SK-N-SH treated with all-trans-retinoic acid at 6 μM for 48 hours (cell line): ENCODE data around the gene HSPA9.

ENCODE experiments used
- ARNTL ChIP-seq: fragments of 450-650 bp; formaldehyde crosslinking; IDR thresholded peaks from 2 replicates; pipeline ENCODE4 v1.5.0; 2020; ENCODE audit warnings: low read depth, mild to moderate bottlenecking, moderate library complexity, borderline replicate concordance
- CSDC2 ChIP-seq: fragments of 250-450 bp; sonication (Bioruptor Pico); IDR thresholded peaks from 2 replicates; pipeline ENCODE4 v1.5.0; 2020; ENCODE audit warnings: mild to moderate bottlenecking, moderate library complexity
- PPARA ChIP-seq: fragments of 250-450 bp; sonication (Bioruptor Pico); IDR thresholded peaks from 2 replicates; pipeline ENCODE4 v1.5.0; 2020; ENCODE audit warnings: mild to moderate bottlenecking, borderline replicate concordance
- ZFP3 ChIP-seq: fragments of 250-450 bp; sonication (Bioruptor Pico); IDR thresholded peaks from 2 replicates; pipeline ENCODE4 v1.5.0; 2020; ENCODE audit warnings: mild to moderate bottlenecking, moderate library complexity
- ZNF8 ChIP-seq: fragments of 450-650 bp; formaldehyde crosslinking; IDR thresholded peaks from 2 replicates; pipeline ENCODE4 v1.5.0; 2020; ENCODE audit warnings: mild to moderate bottlenecking, moderate library complexity
- TF ChIP-seq, protein P1 (sequence below): fragments of 250-450 bp; sonication (Bioruptor Pico); IDR thresholded peaks from 2 replicates; pipeline ENCODE4 v1.5.1; 2021; ENCODE audit warnings: mild to moderate bottlenecking, moderate library complexity
- TF ChIP-seq, protein P2 (sequence below): fragments of 250-450 bp; sonication (Bioruptor Pico); IDR thresholded peaks from 2 replicates; pipeline ENCODE4 v1.5.1; 2020; ENCODE audit warnings: low read depth, mild to moderate bottlenecking, moderate library complexity
- TF ChIP-seq, protein P3 (sequence below): fragments of 250-450 bp; sonication (Bioruptor Pico); IDR thresholded peaks from 2 replicates; pipeline ENCODE4 v1.8.0; 2020; ENCODE audit warnings: mild to moderate bottlenecking, moderate library complexity, borderline replicate concordance

DNA sequence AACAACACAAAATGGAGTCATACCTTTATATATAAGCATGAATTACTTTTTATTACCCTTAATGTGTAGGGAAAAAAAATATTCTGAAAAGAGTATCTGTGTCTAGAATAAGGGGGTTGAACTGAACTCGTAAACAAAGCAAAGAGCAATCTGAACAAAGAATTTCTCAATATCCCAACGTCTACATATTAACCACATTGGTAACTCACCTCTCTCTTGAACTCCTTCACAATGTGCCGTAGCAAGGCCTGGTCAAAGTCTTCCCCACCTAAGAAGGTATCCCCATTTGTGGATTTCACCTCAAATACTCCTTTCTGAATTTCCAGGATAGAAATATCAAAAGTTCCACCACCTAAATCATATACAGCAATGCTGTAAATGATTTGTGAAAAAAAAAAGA is 8.4 kb downstream of the HSPA9 start:
- TF ChIP-seq, protein P1, sequence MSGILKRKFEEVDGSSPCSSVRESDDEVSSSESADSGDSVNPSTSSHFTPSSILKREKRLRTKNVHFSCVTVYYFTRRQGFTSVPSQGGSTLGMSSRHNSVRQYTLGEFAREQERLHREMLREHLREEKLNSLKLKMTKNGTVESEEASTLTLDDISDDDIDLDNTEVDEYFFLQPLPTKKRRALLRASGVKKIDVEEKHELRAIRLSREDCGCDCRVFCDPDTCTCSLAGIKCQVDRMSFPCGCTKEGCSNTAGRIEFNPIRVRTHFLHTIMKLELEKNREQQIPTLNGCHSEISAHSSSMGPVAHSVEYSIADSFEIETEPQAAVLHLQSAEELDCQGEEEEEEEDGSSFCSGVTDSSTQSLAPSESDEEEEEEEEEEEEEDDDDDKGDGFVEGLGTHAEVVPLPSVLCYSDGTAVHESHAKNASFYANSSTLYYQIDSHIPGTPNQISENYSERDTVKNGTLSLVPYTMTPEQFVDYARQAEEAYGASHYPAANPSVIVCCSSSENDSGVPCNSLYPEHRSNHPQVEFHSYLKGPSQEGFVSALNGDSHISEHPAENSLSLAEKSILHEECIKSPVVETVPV (CRISPR knock-in tag): no peak
- no peak for TF ChIP-seq PPARA
- TF ChIP-seq CSDC2 (CRISPR knock-in tag): no peak
- TF ChIP-seq, protein P2, sequence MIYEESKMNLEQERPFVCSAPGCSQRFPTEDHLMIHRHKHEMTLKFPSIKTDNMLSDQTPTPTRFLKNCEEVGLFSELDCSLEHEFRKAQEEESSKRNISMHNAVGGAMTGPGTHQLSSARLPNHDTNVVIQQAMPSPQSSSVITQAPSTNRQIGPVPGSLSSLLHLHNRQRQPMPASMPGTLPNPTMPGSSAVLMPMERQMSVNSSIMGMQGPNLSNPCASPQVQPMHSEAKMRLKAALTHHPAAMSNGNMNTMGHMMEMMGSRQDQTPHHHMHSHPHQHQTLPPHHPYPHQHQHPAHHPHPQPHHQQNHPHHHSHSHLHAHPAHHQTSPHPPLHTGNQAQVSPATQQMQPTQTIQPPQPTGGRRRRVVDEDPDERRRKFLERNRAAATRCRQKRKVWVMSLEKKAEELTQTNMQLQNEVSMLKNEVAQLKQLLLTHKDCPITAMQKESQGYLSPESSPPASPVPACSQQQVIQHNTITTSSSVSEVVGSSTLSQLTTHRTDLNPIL: no peak
- no peak for TF ChIP-seq ZFP3 (CRISPR knock-in tag)
- no peak for TF ChIP-seq ARNTL (CRISPR knock-in tag)
- TF ChIP-seq, protein P3, sequence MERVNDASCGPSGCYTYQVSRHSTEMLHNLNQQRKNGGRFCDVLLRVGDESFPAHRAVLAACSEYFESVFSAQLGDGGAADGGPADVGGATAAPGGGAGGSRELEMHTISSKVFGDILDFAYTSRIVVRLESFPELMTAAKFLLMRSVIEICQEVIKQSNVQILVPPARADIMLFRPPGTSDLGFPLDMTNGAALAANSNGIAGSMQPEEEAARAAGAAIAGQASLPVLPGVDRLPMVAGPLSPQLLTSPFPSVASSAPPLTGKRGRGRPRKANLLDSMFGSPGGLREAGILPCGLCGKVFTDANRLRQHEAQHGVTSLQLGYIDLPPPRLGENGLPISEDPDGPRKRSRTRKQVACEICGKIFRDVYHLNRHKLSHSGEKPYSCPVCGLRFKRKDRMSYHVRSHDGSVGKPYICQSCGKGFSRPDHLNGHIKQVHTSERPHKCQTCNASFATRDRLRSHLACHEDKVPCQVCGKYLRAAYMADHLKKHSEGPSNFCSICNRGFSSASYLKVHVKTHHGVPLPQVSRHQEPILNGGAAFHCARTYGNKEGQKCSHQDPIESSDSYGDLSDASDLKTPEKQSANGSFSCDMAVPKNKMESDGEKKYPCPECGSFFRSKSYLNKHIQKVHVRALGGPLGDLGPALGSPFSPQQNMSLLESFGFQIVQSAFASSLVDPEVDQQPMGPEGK (CRISPR knock-in tag): no peak
- no peak for TF ChIP-seq ZNF8 (CRISPR knock-in tag)
